Memory B cell (primary cell): ENCODE measurements around the gene CDH4.

Experiments used
- ATAC-seq: fragments of 150-1000 bp; cut with Tn5 transposase; 2 replicates; pipeline ENCODE4 v1.10.0; 2021; ENCODE audit warnings: low read depth, mild to moderate bottlenecking, moderate library complexity
- DNase-seq, 2 donors: peaks; one replicate each; pipeline ENCODE4 v3.0.0; 2022; ENCODE audit warnings: low spot score in 2 of 2
- H3K27ac Mint-ChIP-seq: one replicate; pipeline ENCODE4 v1.8.0; 2022; ENCODE audit warnings: mild to moderate bottlenecking, moderate library complexity, mixed read lengths
- H3K27me3 Mint-ChIP-seq: one replicate; pipeline ENCODE4 v1.8.0; 2022; ENCODE audit warnings: mixed read lengths
- H3K36me3 Mint-ChIP-seq: one replicate; pipeline ENCODE4 v1.8.0; 2022; ENCODE audit warnings: mild to moderate bottlenecking, mixed read lengths
- H3K4me1 Mint-ChIP-seq: one replicate; pipeline ENCODE4 v1.8.0; 2022; ENCODE audit warnings: mixed read lengths
- H3K4me3 Mint-ChIP-seq: one replicate; pipeline ENCODE4 v1.8.0; 2022; ENCODE audit warnings: mild to moderate bottlenecking, moderate library complexity, mixed read lengths
- H3K9me3 Mint-ChIP-seq: one replicate; pipeline ENCODE4 v1.8.0; 2022; ENCODE audit warnings: mixed read lengths

Gene CDH4

GRCh38 chr20:61611401-61612180 is 359.5 kb downstream of the CDH4 start:
- Mint-ChIP-seq H3K27me3 (peaks cover 3% of the 10 kb centered on the region), H3K4me3 (no peak overlapping the region), H3K36me3 (no peaks in the 10 kb centered on the region), H3K27ac (no peak overlapping the region), H3K9me3 (peaks cover 6% of the 10 kb centered on the region), H3K4me1 (no peaks in the 10 kb centered on the region)
- no peak for ATAC-seq
- DNase-seq, result no peak

GRCh38 chr20:61613917-61614705 is 362.1 kb downstream of the CDH4 start:
- Mint-ChIP-seq H3K27ac (no peak overlapping the region), H3K9me3 (peaks cover 5% of the 10 kb centered on the region), H3K4me1 (no peaks in the 10 kb centered on the region), H3K4me3 (no peak overlapping the region), H3K36me3 (no peaks in the 10 kb centered on the region), H3K27me3 (peaks cover 3% of the 10 kb centered on the region)
- DNase-seq (no peak), ATAC-seq (no peak)

- ATAC-seq (no peak), DNase-seq (no peak)
- Mint-ChIP-seq H3K4me1 (no peaks in the 10 kb centered on the region), H3K27me3 (peaks cover 3% of the 10 kb centered on the region), H3K9me3 (peaks cover 5% of the 10 kb centered on the region), H3K27ac (no peak overlapping the region), H3K36me3 (no peaks in the 10 kb centered on the region), H3K4me3 (no peak overlapping the region)
Observed at GRCh38 chr20:61614706-61615100, 362.6 kb downstream of the CDH4 start.

GRCh38 chr20:61615806-61616205 is 363.7 kb downstream of the CDH4 start:
- DNase-seq, result no peak
- Mint-ChIP-seq H3K4me1 (no peaks in the 10 kb centered on the region), H3K27me3 (peaks cover 3% of the 10 kb centered on the region)

GRCh38 chr20:61619751-61620150 is 367.7 kb downstream of the CDH4 start:
- ATAC-seq, result no peak
- Mint-ChIP-seq H3K4me1 (no peaks in the 10 kb centered on the region), H3K36me3 (no peaks in the 10 kb centered on the region), H3K27ac (no peak overlapping the region), H3K4me3 (no peak overlapping the region), H3K9me3 (peaks cover 3% of the 10 kb centered on the region), H3K27me3 (peaks cover 1% of the 10 kb centered on the region)
- no peak for DNase-seq

More at GRCh38 chr20:61615806-61616205, 363.7 kb downstream of the CDH4 start:
- Mint-ChIP-seq H3K27ac (no peak overlapping the region), H3K36me3 (no peaks in the 10 kb centered on the region), H3K9me3 (peaks cover 9% of the 10 kb centered on the region), H3K4me3 (no peak overlapping the region)
- ATAC-seq, result no peak

- H3K27ac Mint-ChIP-seq, result no peak overlapping the region
- H3K9me3 Mint-ChIP-seq, result peaks cover 3% of the 10 kb centered on the region
- no peak for DNase-seq
- H3K36me3 Mint-ChIP-seq, result no peaks in the 10 kb centered on the region
- peaks cover 1% of the 10 kb centered on the region for H3K27me3 Mint-ChIP-seq
- H3K4me1 Mint-ChIP-seq, result no peaks in the 10 kb centered on the region
- no peak for ATAC-seq
- H3K4me3 Mint-ChIP-seq, result no peak overlapping the region
Observed at GRCh38 chr20:61620174-61620573, 368.1 kb downstream of the CDH4 start.

- no peaks in the 10 kb centered on the region for H3K4me1 Mint-ChIP-seq
- no peaks in the 10 kb centered on the region for H3K36me3 Mint-ChIP-seq
- peaks cover 3% of the 10 kb centered on the region for H3K9me3 Mint-ChIP-seq
- ATAC-seq, result no peak
- no peak overlapping the region for H3K4me3 Mint-ChIP-seq
- DNase-seq, result no peak
- H3K27ac Mint-ChIP-seq, result no peak overlapping the region
- no peaks in the 10 kb centered on the region for H3K27me3 Mint-ChIP-seq
Observed at GRCh38 chr20:61621035-61621730, 369.1 kb downstream of the CDH4 start.

- H3K4me1 Mint-ChIP-seq, result no peaks in the 10 kb centered on the region
- H3K27ac Mint-ChIP-seq, result no peak overlapping the region
- peaks cover 3% of the 10 kb centered on the region for H3K9me3 Mint-ChIP-seq
- DNase-seq (no peak), ATAC-seq (no peak)
- H3K4me3 Mint-ChIP-seq, result no peak overlapping the region
- no peaks in the 10 kb centered on the region for H3K27me3 Mint-ChIP-seq
- no peaks in the 10 kb centered on the region for H3K36me3 Mint-ChIP-seq
Observed at GRCh38 chr20:61621852-61622251, 369.8 kb downstream of the CDH4 start.

GRCh38 chr20:61623451-61623850 is 371.4 kb downstream of the CDH4 start:
- Mint-ChIP-seq H3K4me1 (no peaks in the 10 kb centered on the region), H3K27ac (no peak overlapping the region), H3K4me3 (no peak overlapping the region), H3K36me3 (no peaks in the 10 kb centered on the region), H3K9me3 (peaks cover 3% of the 10 kb centered on the region), H3K27me3 (no peaks in the 10 kb centered on the region)
- ATAC-seq, result no peak
- no peak for DNase-seq

GRCh38 chr20:61625246-61625645 is 373.2 kb downstream of the CDH4 start:
- Mint-ChIP-seq H3K4me3 (no peak overlapping the region), H3K4me1 (no peaks in the 10 kb centered on the region), H3K9me3 (peaks cover 1% of the 10 kb centered on the region), H3K36me3 (no peaks in the 10 kb centered on the region), H3K27ac (no peak overlapping the region), H3K27me3 (no peaks in the 10 kb centered on the region)
- DNase-seq, result no peak
- ATAC-seq, result no peak

- H3K27me3 Mint-ChIP-seq, result no peaks in the 10 kb centered on the region
- ATAC-seq (no peak), DNase-seq (no peak)
- H3K4me3 Mint-ChIP-seq, result no peak overlapping the region
- H3K9me3 Mint-ChIP-seq, result no peaks in the 10 kb centered on the region
- H3K36me3 Mint-ChIP-seq, result no peaks in the 10 kb centered on the region
- H3K27ac Mint-ChIP-seq, result no peak overlapping the region
- no peaks in the 10 kb centered on the region for H3K4me1 Mint-ChIP-seq
Observed at GRCh38 chr20:61626412-61626811, 374.4 kb downstream of the CDH4 start.

- peaks cover 2% of the 10 kb centered on the region for H3K9me3 Mint-ChIP-seq
- no peak overlapping the region for H3K4me3 Mint-ChIP-seq
- no peak overlapping the region for H3K27ac Mint-ChIP-seq
- H3K4me1 Mint-ChIP-seq, result no peaks in the 10 kb centered on the region
- H3K27me3 Mint-ChIP-seq, result no peaks in the 10 kb centered on the region
- no peaks in the 10 kb centered on the region for H3K36me3 Mint-ChIP-seq
- ATAC-seq (no peak), DNase-seq (no peak)
Observed at GRCh38 chr20:61627791-61628415, 375.8 kb downstream of the CDH4 start.

- Mint-ChIP-seq H3K4me1 (no peaks in the 10 kb centered on the region), H3K4me3 (no peak overlapping the region), H3K27me3 (no peaks in the 10 kb centered on the region), H3K9me3 (peaks cover 8% of the 10 kb centered on the region), H3K36me3 (no peaks in the 10 kb centered on the region), H3K27ac (no peak overlapping the region)
- DNase-seq, result no peak
- ATAC-seq, result no peak
Observed at GRCh38 chr20:61628480-61628879, 376.4 kb downstream of the CDH4 start.
